Immature natural killer cell (primary cell): ENCODE results near the gene CACNA1C. TPM values are rescaled to one million over a fixed set of nuclear protein-coding genes. Genes with fewer than 3 reads are reported as not detected.

Experiments
- DNase-seq, 3 donors: peaks; one replicate each; pipeline ENCODE4 v3.0.0; 2022; ENCODE audit warnings: mixed read lengths in 1 of 3
- H3K27ac Mint-ChIP-seq, 6 donors: one replicate each; pipeline ENCODE4 v1.8.0; 2020; ENCODE audit warnings: mixed read lengths in 6 of 6, mild to moderate bottlenecking in 5 of 6, inconsistent platforms in 4 of 6, moderate library complexity in 3 of 6
- H3K27me3 Mint-ChIP-seq, 3 donors: one replicate each; pipeline ENCODE4 v1.8.0; 2020 to 2021; ENCODE audit warnings: low read depth in 3 of 3, mild to moderate bottlenecking in 3 of 3, mixed read lengths in 3 of 3, moderate library complexity in 3 of 3, inconsistent platforms in 1 of 3
- H3K36me3 Mint-ChIP-seq, 3 donors: one replicate each; pipeline ENCODE4 v1.8.0; 2020; ENCODE audit warnings: mixed read lengths in 3 of 3, inconsistent platforms in 2 of 3, mild to moderate bottlenecking in 2 of 3
- H3K4me1 Mint-ChIP-seq, 2 donors: one replicate each; pipeline ENCODE4 v1.8.0; 2020; ENCODE audit warnings: inconsistent platforms in 2 of 2, mild to moderate bottlenecking in 2 of 2, mixed read lengths in 2 of 2, moderate library complexity in 1 of 2
- H3K4me3 Mint-ChIP-seq, 5 donors: one replicate each; pipeline ENCODE4 v1.8.0; 2020; ENCODE audit warnings: mild to moderate bottlenecking in 5 of 5, mixed read lengths in 5 of 5, inconsistent platforms in 3 of 5, moderate library complexity in 3 of 5
- H3K9me3 Mint-ChIP-seq, 6 donors: one replicate each; pipeline ENCODE4 v1.8.0; 2020; ENCODE audit warnings: mild to moderate bottlenecking in 6 of 6, mixed read lengths in 6 of 6, inconsistent platforms in 4 of 6, moderate library complexity in 3 of 6
- polyA plus RNA-seq, 3 donors: library from polyadenylated mRNA; unstranded; fragments of 300-500 nt; fragmentation: Illumina TruSeq; gene quantifications; one replicate each; pipeline ENCODE4 v1.2.3, GENCODE V29; 2021

CACNA1C gene
- polyA plus RNA-seq, 3 donors from 2014 or later: 0.05 to 0.36 (median 0.12) TPM

DNA sequence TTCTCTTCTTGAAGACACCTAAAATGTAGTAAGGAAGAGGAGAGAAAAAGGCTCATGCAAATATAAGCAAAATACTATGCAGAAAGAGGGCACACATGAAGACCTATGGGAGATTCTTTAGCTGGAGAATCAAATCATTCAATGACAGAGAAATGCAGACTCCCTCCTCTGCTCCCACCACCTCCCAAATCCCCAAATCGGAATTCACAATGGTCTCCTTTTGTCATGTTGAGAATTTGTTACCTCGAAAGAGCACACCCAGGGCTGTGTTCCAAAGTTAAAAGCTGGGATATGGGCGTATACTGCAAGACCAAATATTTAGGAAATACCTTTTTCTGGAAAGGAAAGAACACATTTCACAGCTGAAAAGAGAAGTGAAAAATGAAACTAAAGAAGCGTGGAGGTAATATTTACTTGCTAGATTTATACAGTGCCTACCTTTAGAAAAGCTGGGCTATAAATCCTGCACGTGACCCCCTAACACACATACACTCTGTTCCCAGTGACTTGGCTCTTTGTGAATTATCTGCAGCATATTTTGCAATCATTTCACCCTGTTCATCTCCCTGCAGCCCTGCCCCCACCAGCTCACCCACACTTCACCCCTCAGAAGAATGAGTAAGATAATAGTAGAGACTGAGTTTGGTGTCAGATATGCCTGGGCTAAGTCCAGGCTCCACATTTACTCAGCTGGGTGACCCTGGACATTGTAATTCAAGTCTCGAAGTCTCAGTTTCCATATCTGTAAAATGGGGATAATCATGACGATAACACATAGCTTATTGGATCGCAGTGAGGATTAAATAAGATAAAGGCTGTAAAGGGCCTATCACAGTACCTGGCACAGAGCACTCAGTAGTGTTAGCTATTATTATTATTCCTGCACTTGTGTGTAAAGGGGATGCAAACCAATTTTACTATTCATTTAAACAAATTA, 2.9 kb upstream of the CACNA1C start:
- Mint-ChIP-seq H3K27ac (no peak overlapping the region), H3K36me3 (peaks cover 0 to 7% (median 0%) of the 10 kb centered on the region in 3 donors), H3K9me3 (peaks cover 0 to 2% (median 0%) of the 10 kb centered on the region in 6 donors), H3K4me3 (no peak overlapping the region), H3K4me1 (peaks cover 7 to 21% of the 10 kb centered on the region in 2 donors), H3K27me3 (peaks cover 7 to 29% (median 14%) of the 10 kb centered on the region in 3 donors)
- no peak for DNase-seq

DNA sequence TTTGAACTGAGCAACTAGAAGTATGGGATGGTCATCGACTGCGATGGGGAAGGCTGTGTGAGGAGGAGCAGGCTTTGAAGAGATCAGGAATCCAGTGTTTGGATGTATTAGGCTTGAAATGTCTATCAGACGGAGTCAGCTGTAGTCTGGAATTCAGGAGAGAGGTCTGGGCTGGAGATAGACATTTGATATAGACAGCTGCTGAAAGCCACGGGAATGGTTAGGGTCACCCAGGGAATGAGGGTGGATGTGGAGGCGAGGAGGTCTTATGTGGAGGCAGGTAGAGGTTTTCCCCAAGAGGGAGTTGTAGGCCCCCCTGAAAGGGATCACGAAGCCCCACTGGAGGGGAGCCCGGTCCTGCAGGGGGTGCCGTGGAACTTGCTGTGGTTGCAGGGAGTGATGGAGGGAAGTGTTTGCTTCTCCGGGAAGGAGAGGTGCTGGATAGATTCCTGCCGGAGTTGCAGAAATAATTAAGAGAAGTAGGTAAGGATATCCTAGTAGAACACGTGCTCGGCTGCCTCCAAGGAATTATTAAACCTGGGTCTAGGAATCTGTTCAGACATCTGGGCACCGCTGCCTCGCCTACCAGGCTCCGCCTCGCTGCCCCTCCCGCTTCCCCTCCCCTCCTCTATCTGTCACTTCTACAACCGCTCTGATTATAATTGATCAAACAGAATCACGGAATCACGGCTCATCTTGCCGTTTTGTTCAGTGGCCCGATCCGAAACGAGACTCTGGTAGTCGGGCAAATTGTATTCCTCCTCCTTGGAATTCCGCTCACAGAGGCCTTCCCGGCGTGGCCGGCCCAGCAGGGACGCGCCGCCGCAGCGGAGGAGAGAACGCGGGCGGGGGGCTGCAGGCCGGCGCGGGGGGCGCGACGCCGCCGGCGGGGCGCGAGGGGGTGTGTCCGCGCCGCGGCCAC, 826 bp upstream of the CACNA1C start:
- Mint-ChIP-seq H3K4me3 (peak overlapping the region; percentile 1 to 64 (median 57)), H3K27me3 (peaks cover 9 to 40% (median 20%) of the 10 kb centered on the region in 3 donors), H3K27ac (no peak overlapping the region), H3K4me1 (peaks cover 7 to 21% of the 10 kb centered on the region in 2 donors), H3K36me3 (peaks cover 0 to 7% (median 0%) of the 10 kb centered on the region in 3 donors), H3K9me3 (peaks cover 0 to 2% (median 0%) of the 10 kb centered on the region in 6 donors)
- no peak for DNase-seq

DNA sequence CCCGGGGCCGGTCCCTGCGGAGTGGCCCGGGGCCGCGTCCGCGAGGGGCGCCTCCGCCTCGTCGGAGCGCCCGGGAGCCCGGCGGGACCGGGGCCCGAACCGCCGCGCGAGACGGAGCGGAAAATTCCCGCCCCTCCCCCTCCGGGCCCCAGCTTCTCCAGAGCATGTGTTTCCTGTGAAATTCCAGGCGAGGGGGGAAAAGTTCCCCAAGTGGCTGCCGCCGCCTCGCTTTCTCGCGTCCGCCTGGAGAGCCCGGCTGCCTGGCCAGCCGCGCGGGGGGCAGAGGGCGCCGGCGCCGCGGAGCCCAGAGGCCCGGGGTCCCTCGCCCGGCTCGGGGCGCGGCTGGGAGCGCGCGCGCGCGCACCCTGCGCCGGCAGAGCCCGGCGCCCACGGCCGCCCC, 904 bp downstream of the CACNA1C start:
- Mint-ChIP-seq H3K4me3 (no peak overlapping the region), H3K4me1 (peaks cover 7 to 21% of the 10 kb centered on the region in 2 donors), H3K9me3 (peaks cover 0 to 2% (median 0%) of the 10 kb centered on the region in 6 donors)

GRCh38 chr12:2054091-2055018, 1.6 kb downstream of the CACNA1C start:
- peaks cover 13 to 41% (median 22%) of the 10 kb centered on the region in 3 donors for H3K27me3 Mint-ChIP-seq
- no peak overlapping the region for H3K27ac Mint-ChIP-seq
- H3K9me3 Mint-ChIP-seq: peaks cover 0 to 2% (median 0%) of the 10 kb centered on the region in 6 donors
- DNase-seq: no peak
- peaks cover 7 to 21% of the 10 kb centered on the region in 2 donors for H3K4me1 Mint-ChIP-seq
- peaks cover 0 to 7% (median 0%) of the 10 kb centered on the region in 3 donors for H3K36me3 Mint-ChIP-seq
- peak overlapping the region in 4 of 5 donors; percentile 5 to 61 (median 31) for H3K4me3 Mint-ChIP-seq

More for the DNA sequence above, 904 bp downstream of the CACNA1C start:
- peaks cover 13 to 39% (median 21%) of the 10 kb centered on the region in 3 donors for H3K27me3 Mint-ChIP-seq
- H3K36me3 Mint-ChIP-seq: peaks cover 0 to 7% (median 0%) of the 10 kb centered on the region in 3 donors
- DNase-seq: no peak
- H3K27ac Mint-ChIP-seq: no peak overlapping the region

- Mint-ChIP-seq H3K9me3 (no peaks in the 10 kb centered on the region), H3K27ac (no peak overlapping the region), H3K27me3 (peaks cover 6 to 29% (median 14%) of the 10 kb centered on the region in 3 donors), H3K4me1 (peaks cover 0 to 9% of the 10 kb centered on the region in 2 donors), H3K36me3 (no peaks in the 10 kb centered on the region), H3K4me3 (no peak overlapping the region)
- DNase-seq: no peak
These were observed 4.4 kb downstream of the CACNA1C start for GRCh38 chr12:2057041-2057794.

- Mint-ChIP-seq H3K9me3 (no peaks in the 10 kb centered on the region), H3K4me3 (no peak overlapping the region), H3K27me3 (peaks cover 6 to 32% (median 16%) of the 10 kb centered on the region in 3 donors), H3K4me1 (peaks cover 0 to 8% of the 10 kb centered on the region in 2 donors), H3K27ac (no peak overlapping the region), H3K36me3 (no peaks in the 10 kb centered on the region)
- DNase-seq: no peak
These were observed 5.1 kb downstream of the CACNA1C start for GRCh38 chr12:2057795-2058408.

- Mint-ChIP-seq H3K27ac (no peak overlapping the region), H3K27me3 (peaks cover 6 to 28% (median 16%) of the 10 kb centered on the region in 3 donors), H3K9me3 (no peaks in the 10 kb centered on the region), H3K4me3 (no peak overlapping the region), H3K4me1 (peaks cover 6 to 8% of the 10 kb centered on the region in 2 donors), H3K36me3 (no peaks in the 10 kb centered on the region)
- DNase-seq: no peak
These were observed 6.0 kb downstream of the CACNA1C start for GRCh38 chr12:2058837-2059236.

- peaks cover 4 to 15% (median 5%) of the 10 kb centered on the region in 3 donors for H3K27me3 Mint-ChIP-seq
- H3K36me3 Mint-ChIP-seq: no peaks in the 10 kb centered on the region
- DNase-seq: no peak
- H3K4me1 Mint-ChIP-seq: peaks cover 10 to 15% of the 10 kb centered on the region in 2 donors
- peaks cover 0 to 2% (median 0%) of the 10 kb centered on the region in 6 donors for H3K9me3 Mint-ChIP-seq
- no peak overlapping the region for H3K27ac Mint-ChIP-seq
- H3K4me3 Mint-ChIP-seq: no peak overlapping the region
These were observed 8.6 kb downstream of the CACNA1C start for GRCh38 chr12:2061402-2061801.

- peak overlapping the region; percentile 1 to 78 (median 46) for H3K27ac Mint-ChIP-seq
- peak; percentile 2 to 23 (median 4) for DNase-seq
These were observed 11.3 kb downstream of the CACNA1C start for GRCh38 chr12:2064071-2064507.

DNA sequence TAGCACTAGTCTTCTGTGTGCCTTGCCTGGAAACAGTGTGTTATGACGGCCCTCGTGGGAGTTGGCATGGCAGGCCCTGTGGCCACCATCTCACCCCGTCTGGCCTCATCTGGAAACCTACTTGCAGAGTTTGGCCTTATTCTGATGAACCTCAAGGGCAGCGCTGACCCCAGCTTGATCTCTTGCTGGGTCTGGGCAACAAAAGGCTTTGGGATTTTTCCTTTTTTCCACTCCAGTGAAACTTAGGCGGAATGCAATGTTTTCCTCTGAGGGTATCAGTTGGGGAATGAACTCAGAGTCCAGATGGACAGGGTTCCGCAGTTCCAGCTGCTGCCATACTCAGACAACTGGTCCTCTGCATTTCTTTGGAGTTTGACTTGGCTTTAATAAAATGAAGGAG, 15.9 kb downstream of the CACNA1C start:
- Mint-ChIP-seq H3K27me3 (peaks cover under 1 to 10% (median 3%) of the 10 kb centered on the region in 3 donors), H3K4me1 (peaks cover 10 to 11% of the 10 kb centered on the region in 2 donors), H3K36me3 (peaks cover 0 to 11% (median 4%) of the 10 kb centered on the region in 3 donors), H3K27ac (no peak overlapping the region), H3K9me3 (peaks cover 5 to 21% (median 13%) of the 10 kb centered on the region in 6 donors), H3K4me3 (no peak overlapping the region)
- no peak for DNase-seq

More at GRCh38 chr12:2064071-2064507, 11.3 kb downstream of the CACNA1C start:
- H3K4me3 Mint-ChIP-seq: peak overlapping the region; percentile 63 to 82 (median 75)
- H3K9me3 Mint-ChIP-seq: peaks cover 0 to 2% (median under 1%) of the 10 kb centered on the region in 6 donors
- peaks cover 0 to under 1% (median 0%) of the 10 kb centered on the region in 3 donors for H3K36me3 Mint-ChIP-seq
- peaks cover 0 to 14% (median 2%) of the 10 kb centered on the region in 3 donors for H3K27me3 Mint-ChIP-seq
- H3K4me1 Mint-ChIP-seq: peaks cover 10 to 15% of the 10 kb centered on the region in 2 donors

DNA sequence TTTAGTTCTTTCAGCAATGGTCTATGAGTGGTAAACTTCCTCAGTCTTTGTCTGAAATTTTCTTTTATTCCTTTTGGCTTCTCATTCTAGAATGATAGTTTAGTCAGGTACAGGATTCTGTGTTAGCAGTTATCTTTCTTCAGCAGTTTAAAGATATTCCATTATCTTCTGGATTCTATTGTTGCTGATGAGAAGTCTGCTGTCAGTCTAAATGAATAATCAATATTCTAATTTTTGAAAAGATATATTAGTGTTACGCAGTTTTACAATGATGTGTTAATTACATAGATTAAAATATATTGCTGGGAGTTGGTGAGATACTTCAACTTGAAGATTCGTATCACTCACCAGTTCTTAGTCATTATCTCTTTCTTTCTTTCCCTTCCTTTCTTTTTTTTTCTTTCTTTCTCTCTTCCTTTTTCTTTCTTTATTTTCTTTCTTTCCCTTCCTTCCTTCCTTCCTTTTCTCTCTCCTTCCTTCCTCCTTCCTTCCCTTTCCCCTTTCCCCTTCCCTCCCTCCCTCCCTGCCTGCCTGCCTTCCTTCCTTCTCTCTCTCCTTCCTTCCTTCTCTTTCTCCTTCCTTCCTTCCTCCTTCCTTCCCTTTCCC, 17.8 kb downstream of the CACNA1C start:
- Mint-ChIP-seq H3K36me3 (peaks cover 0 to 11% (median 4%) of the 10 kb centered on the region in 3 donors), H3K27ac (no peak overlapping the region), H3K9me3 (peaks cover 5 to 21% (median 13%) of the 10 kb centered on the region in 6 donors), H3K27me3 (peaks cover 2 to 10% (median 2%) of the 10 kb centered on the region in 3 donors), H3K4me1 (no peaks in the 10 kb centered on the region), H3K4me3 (no peak overlapping the region)
- no peak for DNase-seq
